CD14-positive monocyte (primary cell): ENCODE results near the gene CCT3. TPM values are rescaled to one million over a fixed set of nuclear protein-coding genes. Genes with fewer than 3 reads are reported as not detected.
A peak's percentile ranks its signal among the peaks of the same experiment; 100 is the strongest.

Experiments
- DNase-seq, 3 donors: peaks; one replicate each; pipeline ENCODE4 v3.0.0-alpha.2; 2011 to 2022
- H2AFZ ChIP-seq: 2 replicates; pipeline ENCODE4 v1.6.0; 2012; ENCODE audit warnings: mild to moderate bottlenecking, low read depth, low read length, inconsistent platforms; ENCODE audit not compliant: insufficient read depth, poor library complexity, severe bottlenecking
- H3K27ac ChIP-seq, 2 donors: 1 replicate in 1 of 2; 2 replicates in 1 of 2; pipeline ENCODE4 v1.5.1; 2012 to 2013; ENCODE audit warnings: low read length in 2 of 2, control low read depth in 1 of 2, inconsistent platforms in 1 of 2, low read depth in 1 of 2, mild to moderate bottlenecking in 1 of 2
- H3K27me3 ChIP-seq, 2 donors: one replicate each; pipeline versions ENCODE4 v1.6.0 to v1.6.1; 2011 to 2013; ENCODE audit warnings: low read length in 2 of 2; ENCODE audit not compliant: control insufficient read depth in 2 of 2, insufficient read depth in 2 of 2
- H3K36me3 ChIP-seq, 2 donors: replicated peaks in 1 of 2; 1 replicate in 1 of 2; 2 replicates in 1 of 2; pipeline versions ENCODE4 v1.5.1 to v1.6.1; 2012 to 2013; ENCODE audit warnings: low read length in 2 of 2, control low read depth in 1 of 2, inconsistent platforms in 1 of 2, mild to moderate bottlenecking in 1 of 2; ENCODE audit not compliant: insufficient read depth in 2 of 2, control insufficient read depth in 1 of 2
- H3K4me1 ChIP-seq, 2 donors: 1 replicate in 1 of 2; 2 replicates in 1 of 2; pipeline versions ENCODE4 v1.5.1 to v1.6.1; 2012 to 2013; ENCODE audit warnings: low read length in 2 of 2, control low read depth in 1 of 2, inconsistent platforms in 1 of 2, mild to moderate bottlenecking in 1 of 2, moderate library complexity in 1 of 2; ENCODE audit not compliant: insufficient read depth in 2 of 2, control insufficient read depth in 1 of 2
- H3K4me2 ChIP-seq: replicated peaks from 2 replicates; pipeline ENCODE3; 2012; ENCODE audit warnings: low read length, moderate library complexity, mild to moderate bottlenecking; ENCODE audit not compliant: poor library complexity, severe bottlenecking; ENCODE audit errors: extremely low read depth
- H3K4me3 ChIP-seq, 3 experiments: fragments of 200-600 bp in 1 of 3; sonication (generic) in 1 of 3; replicated peaks in 1 of 3; 1 replicate in 2 of 3; 2 replicates in 1 of 3; pipeline ENCODE4 v1.5.1; 2011 to 2013; ENCODE audit warnings: low read length in 3 of 3, mild to moderate bottlenecking in 3 of 3, control low read depth in 2 of 3, low read depth in 2 of 3, inconsistent platforms in 1 of 3, moderate library complexity in 1 of 3
- H3K79me2 ChIP-seq: 2 replicates; pipeline ENCODE4 v1.6.0; 2012; ENCODE audit warnings: mild to moderate bottlenecking, control low read depth, inconsistent platforms, low read length, moderate library complexity; ENCODE audit not compliant: insufficient read depth
- H3K9ac ChIP-seq: 2 replicates; pipeline ENCODE4 v1.6.0; 2017; ENCODE audit warnings: low read length, mild to moderate bottlenecking; ENCODE audit not compliant: insufficient read depth, poor library complexity, severe bottlenecking
- H3K9me3 ChIP-seq, 2 donors: replicated peaks in 1 of 2; 1 replicate in 1 of 2; 2 replicates in 1 of 2; pipeline versions ENCODE4 v1.5.1 to v1.6.1; 2012 to 2013; ENCODE audit warnings: low read length in 2 of 2, control low read depth in 1 of 2; ENCODE audit not compliant: control insufficient read depth in 1 of 2, insufficient read depth in 1 of 2
- H4K20me1 ChIP-seq: 2 replicates; pipeline ENCODE4 v1.6.0; 2012; ENCODE audit warnings: mild to moderate bottlenecking, low read length, control low read depth, moderate library complexity; ENCODE audit not compliant: insufficient read depth
- H3K27ac Mint-ChIP-seq, 7 donors: one replicate each; pipeline ENCODE4 v1.8.0; 2020; ENCODE audit warnings: mild to moderate bottlenecking in 7 of 7, mixed read lengths in 7 of 7, moderate library complexity in 6 of 7, inconsistent platforms in 2 of 7
- H3K27me3 Mint-ChIP-seq, 3 donors: one replicate each; pipeline ENCODE4 v1.8.0; 2021 to 2022; ENCODE audit warnings: low read depth in 3 of 3, mild to moderate bottlenecking in 3 of 3, mixed read lengths in 3 of 3, moderate library complexity in 3 of 3, inconsistent platforms in 1 of 3
- H3K36me3 Mint-ChIP-seq, 2 donors: one replicate each; pipeline ENCODE4 v1.8.0; 2020; ENCODE audit warnings: mixed read lengths in 2 of 2, inconsistent platforms in 1 of 2, mild to moderate bottlenecking in 1 of 2
- H3K4me1 Mint-ChIP-seq: one replicate; pipeline ENCODE4 v1.8.0; 2020; ENCODE audit warnings: mild to moderate bottlenecking, mixed read lengths
- H3K4me3 Mint-ChIP-seq, 2 donors: one replicate each; pipeline ENCODE4 v1.8.0; 2020; ENCODE audit warnings: mild to moderate bottlenecking in 2 of 2, mixed read lengths in 2 of 2, moderate library complexity in 1 of 2
- H3K9me3 Mint-ChIP-seq, 7 donors: one replicate each; pipeline ENCODE4 v1.8.0; 2020 to 2022; ENCODE audit warnings: mixed read lengths in 7 of 7, mild to moderate bottlenecking in 6 of 7, moderate library complexity in 6 of 7, inconsistent platforms in 2 of 7
- WGBS: methylation state at CpG from one replicate; pipeline ENCODE4 v1.1.5; 2013; ENCODE audit warnings: missing lambda C conversion rate; ENCODE audit not compliant: insufficient coverage; 5-methylcytosine and 5-hydroxymethylcytosine counted together
- intact Hi-C, 2 donors: fragments of 100-400 bp; cut with micrococcal nuclease; formaldehyde crosslinking; loops; one replicate each; pipeline versions ENCODE4 v1.15.0 to v1.15.1; 2023
- polyA plus RNA-seq, 3 donors: library from polyadenylated mRNA; depleted of rRNA in 1 of 3; unstranded in 2 of 3; stranded (reverse) in 1 of 3; fragments of 300-500 nt in 2 of 3; fragments of >200 nt in 1 of 3; fragmentation: Illumina TruSeq in 2 of 3; gene quantifications; 1 replicate in 2 of 3; 2 replicates in 1 of 3; pipeline ENCODE4 v1.2.3, GENCODE V29; 2012 to 2021
- TF ChIP-seq, protein P1 (sequence below): fragments of 200-600 bp; IDR thresholded peaks from one replicate; pipeline ENCODE4 v1.8.0; 2022; ENCODE audit warnings: antibody characterized with exemption, mild to moderate bottlenecking

The CCT3 gene
- polyA plus RNA-seq, 3 donors = 65.3 to 97.3 (median 94.8) TPM

DNA sequence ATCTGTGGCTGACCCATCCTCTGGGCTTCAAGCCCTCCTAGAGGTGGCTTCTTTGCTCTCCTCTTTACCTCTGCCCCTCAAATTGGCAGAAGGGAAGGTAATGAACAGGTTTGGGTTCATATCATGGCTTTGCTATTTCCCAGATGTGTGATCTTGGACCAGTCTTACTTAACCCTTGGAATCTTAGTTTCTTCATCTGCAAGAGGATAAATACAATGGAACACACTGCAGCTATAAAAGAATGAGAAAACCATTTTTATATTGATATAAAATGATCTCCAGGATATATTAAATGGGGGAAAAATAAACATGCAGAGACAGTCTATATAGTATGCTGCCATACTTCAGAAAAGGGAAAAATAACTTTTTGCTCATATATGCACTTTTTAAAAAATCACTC lies 48.2 kb downstream of the CCT3 start:
- Histone ChIP-seq H3K9me3 (no peaks in the 10 kb centered on the region), H3K79me2 (peaks cover 4% of the 10 kb centered on the region), H3K4me3 (no peak overlapping the region), H3K27ac (no peak overlapping the region), H4K20me1 (peaks cover 6% of the 10 kb centered on the region), H3K27me3 (no peaks in the 10 kb centered on the region), H3K4me2 (no peak overlapping the region), H2AFZ (no peak overlapping the region), H3K4me1 (peaks cover 26 to 27% of the 10 kb centered on the region in 2 donors), H3K36me3 (peaks cover 19 to 46% of the 10 kb centered on the region in 2 donors), H3K9ac (no peak overlapping the region)
- Mint-ChIP-seq H3K27me3 (peaks cover 0 to 2% (median 0%) of the 10 kb centered on the region in 3 donors), H3K4me3 (no peak overlapping the region), H3K36me3 (peaks cover 39 to 58% of the 10 kb centered on the region in 2 donors), H3K27ac (peak overlapping the region in 1 of 7 donors; percentile 46), H3K4me1 (peaks cover 37% of the 10 kb centered on the region), H3K9me3 (peaks cover 0 to 1% (median 0%) of the 10 kb centered on the region in 7 donors)
- TF ChIP-seq, protein P1, sequence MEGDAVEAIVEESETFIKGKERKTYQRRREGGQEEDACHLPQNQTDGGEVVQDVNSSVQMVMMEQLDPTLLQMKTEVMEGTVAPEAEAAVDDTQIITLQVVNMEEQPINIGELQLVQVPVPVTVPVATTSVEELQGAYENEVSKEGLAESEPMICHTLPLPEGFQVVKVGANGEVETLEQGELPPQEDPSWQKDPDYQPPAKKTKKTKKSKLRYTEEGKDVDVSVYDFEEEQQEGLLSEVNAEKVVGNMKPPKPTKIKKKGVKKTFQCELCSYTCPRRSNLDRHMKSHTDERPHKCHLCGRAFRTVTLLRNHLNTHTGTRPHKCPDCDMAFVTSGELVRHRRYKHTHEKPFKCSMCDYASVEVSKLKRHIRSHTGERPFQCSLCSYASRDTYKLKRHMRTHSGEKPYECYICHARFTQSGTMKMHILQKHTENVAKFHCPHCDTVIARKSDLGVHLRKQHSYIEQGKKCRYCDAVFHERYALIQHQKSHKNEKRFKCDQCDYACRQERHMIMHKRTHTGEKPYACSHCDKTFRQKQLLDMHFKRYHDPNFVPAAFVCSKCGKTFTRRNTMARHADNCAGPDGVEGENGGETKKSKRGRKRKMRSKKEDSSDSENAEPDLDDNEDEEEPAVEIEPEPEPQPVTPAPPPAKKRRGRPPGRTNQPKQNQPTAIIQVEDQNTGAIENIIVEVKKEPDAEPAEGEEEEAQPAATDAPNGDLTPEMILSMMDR = no peak
- intact Hi-C loops = no loop called here
- no peak for DNase-seq

DNA sequence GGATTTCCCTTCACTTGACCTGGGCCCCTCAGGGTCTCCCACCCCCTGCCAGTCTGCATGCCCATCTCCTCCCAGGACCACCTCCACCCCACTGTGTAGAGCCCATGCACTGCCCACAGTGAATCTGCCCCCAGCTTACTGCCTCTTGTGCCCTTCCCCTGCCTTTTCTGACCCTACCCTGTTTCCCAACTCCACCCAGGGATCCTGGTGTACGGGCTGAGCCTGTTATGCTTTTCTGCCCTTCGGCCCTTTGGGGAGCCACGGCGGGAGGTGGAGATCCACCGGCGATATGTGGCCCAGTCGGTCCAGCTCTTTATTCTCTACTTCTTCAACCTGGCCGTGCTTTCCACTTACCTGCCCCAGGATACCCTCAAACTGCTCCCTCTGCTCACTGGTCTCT lies 52.0 kb downstream of the CCT3 start:
- no peak overlapping the region for H3K4me3 Mint-ChIP-seq

More for the DNA sequence above, 52.0 kb downstream of the CCT3 start:
- Histone ChIP-seq H3K4me1 (peaks cover 39 to 42% of the 10 kb centered on the region in 2 donors), H3K4me3 (no peak overlapping the region), H3K79me2 (peaks cover 33% of the 10 kb centered on the region), H3K27ac (no peak overlapping the region), H3K27me3 (no peaks in the 10 kb centered on the region), H3K4me2 (no peak overlapping the region), H3K9me3 (no peaks in the 10 kb centered on the region), H4K20me1 (peaks cover 12% of the 10 kb centered on the region), H3K36me3 (peaks cover 9 to 23% of the 10 kb centered on the region in 2 donors), H2AFZ (no peak overlapping the region), H3K9ac (no peak overlapping the region)
- H3K36me3 Mint-ChIP-seq = peaks cover 21 to 42% of the 10 kb centered on the region in 2 donors
- no peaks in the 10 kb centered on the region for H3K27me3 Mint-ChIP-seq
- TF ChIP-seq, protein P1 = no peak
- peak overlapping the region in 3 of 7 donors; percentile 36 to 86 (median 40) for H3K27ac Mint-ChIP-seq
- DNase-seq = no peak
- WGBS = 100% methylated on average over 4 of the region's 8 CpGs
- peaks cover 42% of the 10 kb centered on the region for H3K4me1 Mint-ChIP-seq
- intact Hi-C loops = no loop called here
- H3K9me3 Mint-ChIP-seq = no peaks in the 10 kb centered on the region
